A549 (cell line): Measurements from ENCODE around the gene SORBS1. TPM values are rescaled to one million over a fixed set of nuclear protein-coding genes. Genes with fewer than 3 reads are reported as not detected.

ENCODE experiments used
- ATAC-seq, 2 experiments: fragments of 200-7000 bp in 1 of 2; fragments of >200 bp in 1 of 2; cut with Nextera tagmentation in 1 of 2; cut with Tn5 transposase in 1 of 2; 3 replicates each; pipeline versions ENCODE4 v1.8.0 to v1.9.1; 2018 to 2020; ENCODE audit warnings: mild to moderate bottlenecking in 1 of 2, moderate library complexity in 1 of 2
- CTCF ChIA-PET: fragments of 300-600 bp; sonication (Branson Sonifier 250); formaldehyde crosslinking; extraction: SDS; loops from one replicate; lab custom pipeline; 2021; ENCODE audit warnings: antibody characterized with exemption, inconsistent platforms; lab: Yijun Ruan, JAX
- POLR2A ChIA-PET: fragments of 350-600 bp; formaldehyde crosslinking; extraction: SDS; loops from one replicate; lab custom pipeline; 2021; ENCODE audit warnings: antibody characterized with exemption, inconsistent platforms; lab: Yijun Ruan, JAX
- DNase-seq, 2 experiments: peaks; one replicate each; pipeline versions ENCODE4 v3.0.0 to v3.0.0-alpha.2; 2011 to 2016; ENCODE audit warnings: low read depth in 1 of 2, low spot score in 1 of 2
- FAIRE-seq: peaks from 2 replicates; lab custom pipeline; 2011; peaks lifted over from hg19 to GRCh38; lab: Jason Lieb, UNC
- H3K27ac ChIP-seq, 2 experiments: fragments of >200 bp; sonication (Bioruptor Twin); formaldehyde crosslinking; 3 replicates each; pipeline ENCODE4 v1.5.1; 2016 to 2017
- H3K4me1 ChIP-seq: fragments of >200 bp; sonication (Bioruptor Twin); formaldehyde crosslinking; 3 replicates; pipeline ENCODE4 v1.6.1; 2016
- H3K4me2 ChIP-seq: fragments of >200 bp; sonication (Bioruptor Twin); formaldehyde crosslinking; 3 replicates; pipeline ENCODE4 v1.6.1; 2016
- H3K4me3 ChIP-seq: fragments of >200 bp; sonication (Bioruptor Twin); formaldehyde crosslinking; 3 replicates; pipeline ENCODE4 v1.5.1; 2016
- H3K9me3 ChIP-seq: fragments of >200 bp; sonication (Bioruptor Twin); formaldehyde crosslinking; 3 replicates; pipeline ENCODE4 v1.6.1; 2016
- CHD2 ChIP-seq: fragments of 150-350 bp; IDR thresholded peaks from 2 replicates; pipeline ENCODE4 v1.6.1; 2014; ENCODE audit warnings: low read length; ENCODE audit not compliant: partially characterized antibody
- CHD4 ChIP-seq: fragments of 200-600 bp; sonication (generic); IDR thresholded peaks from 2 replicates; pipeline ENCODE4 v1.6.1; 2016; ENCODE audit warnings: antibody characterized with exemption, mild to moderate bottlenecking, borderline replicate concordance
- EHF ChIP-seq: fragments of 250-450 bp; sonication (Bioruptor Pico); IDR thresholded peaks from 2 replicates; pipeline ENCODE4 v1.5.0; 2020; ENCODE audit warnings: mild to moderate bottlenecking
- FOSB ChIP-seq: fragments of 250-450 bp; sonication (Bioruptor Pico); IDR thresholded peaks from 2 replicates; pipeline ENCODE4 v1.5.0; 2020; ENCODE audit warnings: mild to moderate bottlenecking, moderate library complexity
- FOXS1 ChIP-seq: fragments of 250-450 bp; sonication (Bioruptor Pico); IDR thresholded peaks from 2 replicates; pipeline ENCODE4 v1.5.0; 2020; ENCODE audit warnings: mild to moderate bottlenecking, moderate library complexity
- GATA3 ChIP-seq: IDR thresholded peaks from 2 replicates; pipeline ENCODE4 v1.6.1; 2012; ENCODE audit warnings: borderline replicate concordance
- HDAC2 ChIP-seq: fragments of 200-600 bp; sonication (generic); IDR thresholded peaks from 2 replicates; pipeline ENCODE4 v1.6.1; 2016
- JUN ChIP-seq, 2 experiments: fragments of >200 bp; sonication (Bioruptor Twin); formaldehyde crosslinking; IDR thresholded peaks; 2 replicates in 1 of 2; 3 replicates in 1 of 2; pipeline ENCODE4 v1.6.1; 2016 to 2017
- MAFK ChIP-seq: fragments of 450-650 bp; IDR thresholded peaks from 2 replicates; pipeline ENCODE4 v1.6.1; 2014; ENCODE audit not compliant: partially characterized antibody
- MAZ ChIP-seq: fragments of 150-350 bp; IDR thresholded peaks from 2 replicates; pipeline ENCODE4 v1.6.1; 2014; ENCODE audit warnings: antibody characterized with exemption, low read depth, low read length, borderline replicate concordance
- MYC ChIP-seq: IDR thresholded peaks from 2 replicates; pipeline ENCODE4 v1.6.1; 2012; ENCODE audit warnings: mild to moderate bottlenecking, inconsistent platforms, low read length, improper control_type of control experiment, borderline replicate concordance
- NFE2L2 ChIP-seq: fragments of 150-350 bp; conservative IDR thresholded peaks from 2 replicates; pipeline ENCODE4 v1.6.1; 2014; ENCODE audit warnings: low read length
- POLR2AphosphoS2 ChIP-seq: conservative IDR thresholded peaks from 2 replicates; pipeline ENCODE4 v1.6.1; 2012; ENCODE audit warnings: low read length, improper control_type of control experiment, inconsistent platforms
- RFX5 ChIP-seq: fragments of 450-650 bp; IDR thresholded peaks from 2 replicates; pipeline ENCODE4 v1.7.1; 2014; ENCODE audit warnings: antibody characterized with exemption, mild to moderate bottlenecking, moderate library complexity
- SREBF2 ChIP-seq: fragments of 450-650 bp; IDR thresholded peaks from 2 replicates; pipeline ENCODE4 v1.6.1; 2014; ENCODE audit warnings: mild to moderate bottlenecking, moderate library complexity
- TFCP2L1 ChIP-seq: fragments of 250-450 bp; sonication (Bioruptor Pico); IDR thresholded peaks from 2 replicates; pipeline ENCODE4 v1.5.0; 2021; ENCODE audit warnings: mild to moderate bottlenecking
- ZFP36 ChIP-seq: fragments of 450-650 bp; IDR thresholded peaks from 2 replicates; pipeline ENCODE4 v1.6.1; 2014; ENCODE audit warnings: borderline replicate concordance; ENCODE audit not compliant: partially characterized antibody
- ZSCAN20 ChIP-seq: fragments of 250-450 bp; sonication (Bioruptor Pico); IDR thresholded peaks from 2 replicates; pipeline ENCODE4 v1.8.0; 2022; ENCODE audit warnings: mild to moderate bottlenecking, moderate library complexity
- WGBS: methylation state at CpG from one replicate; pipeline ENCODE4 v1.1.6; 2017; ENCODE audit errors: missing lambda C conversion rate; 5-methylcytosine and 5-hydroxymethylcytosine counted together
- polyA plus RNA-seq, 4 experiments: library from polyadenylated mRNA; depleted of rRNA in 3 of 4; stranded (reverse); fragments of >200 nt; fragmentation: RNase III in 1 of 4; extraction: RNeasy Plus Mini Kit Qiagen cat#74134 plus additional on column Dnase treatment in 1 of 4; gene quantifications; 2 replicates in 3 of 4; 3 replicates in 1 of 4; pipeline ENCODE4 v1.2.3, GENCODE V29; 2011 to 2017
- TF ChIP-seq, protein P1 (sequence below): IDR thresholded peaks from 2 replicates; pipeline ENCODE4 v1.6.1; 2012
- TF ChIP-seq, protein P2 (sequence below): fragments of 250-450 bp; sonication (Bioruptor Pico); IDR thresholded peaks from 2 replicates; pipeline ENCODE4 v1.5.0; 2021; ENCODE audit warnings: mild to moderate bottlenecking, moderate library complexity, borderline replicate concordance
- TF ChIP-seq, protein P3 (sequence below): IDR thresholded peaks from 2 replicates; pipeline ENCODE4 v1.6.1; 2012; ENCODE audit warnings: low read depth, borderline replicate concordance
- TF ChIP-seq, protein P4 (sequence below): fragments of 450-650 bp; IDR thresholded peaks from 2 replicates; pipeline ENCODE4 v1.6.1; 2014; ENCODE audit warnings: antibody characterized with exemption

The SORBS1 gene
- polyA plus RNA-seq, 2 of the 4 experiments (the other 2 are of a cell fraction) = 0.39 to 0.80 TPM

DNA sequence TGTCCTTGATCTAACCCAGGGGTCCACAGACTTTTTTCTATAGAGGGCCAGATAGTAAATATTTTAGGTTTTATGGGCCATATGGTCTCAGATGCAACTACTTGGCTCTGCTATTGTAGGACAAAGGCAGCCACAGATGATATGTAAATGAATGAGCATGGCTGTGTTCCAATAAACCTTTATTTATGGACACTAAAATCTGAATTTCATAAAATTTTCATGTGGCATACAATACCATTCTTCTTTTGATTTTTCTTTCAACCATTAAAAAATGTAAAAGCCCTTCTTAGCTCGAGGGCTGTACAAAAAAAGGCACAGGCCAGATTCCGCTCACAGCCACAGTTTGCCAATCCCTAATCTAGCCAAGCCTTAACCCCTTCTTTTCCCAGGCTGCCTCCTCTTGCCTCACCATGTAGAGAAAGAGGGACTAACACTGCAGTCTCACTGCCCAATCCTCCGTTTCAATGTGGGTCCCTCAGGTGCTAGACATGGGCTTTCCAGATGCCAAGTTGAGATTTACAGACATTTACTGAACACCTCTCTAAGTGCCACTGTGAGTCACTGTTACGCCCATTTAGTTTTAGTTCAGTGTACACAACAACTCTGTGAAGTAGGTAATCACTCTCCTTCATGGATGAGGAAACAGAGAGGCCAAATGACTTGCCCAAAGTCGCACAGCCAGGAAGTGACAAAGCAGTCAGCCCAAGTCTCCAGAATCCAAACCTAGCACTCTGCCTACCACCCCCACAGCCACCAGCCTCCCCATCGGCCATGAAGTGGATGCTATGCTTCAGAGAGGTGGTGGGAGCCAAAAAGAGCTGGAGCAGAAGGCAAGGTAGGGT lies 137.8 kb downstream of the SORBS1 start:
- 46% methylated on average over 6 of the region's 6 CpGs for WGBS
- no peaks in the 10 kb centered on the region for H3K4me1 ChIP-seq
- DNase-seq = no peak
- FAIRE-seq = no peak
- no peak overlapping the region for H3K27ac ChIP-seq
- H3K4me3 ChIP-seq = no peak overlapping the region
- no peaks in the 10 kb centered on the region for H3K9me3 ChIP-seq
- no peak for TF ChIP-seq MAFK
- TF ChIP-seq MYC = no peak
- no peak for TF ChIP-seq GATA3
- TF ChIP-seq, protein P1, sequence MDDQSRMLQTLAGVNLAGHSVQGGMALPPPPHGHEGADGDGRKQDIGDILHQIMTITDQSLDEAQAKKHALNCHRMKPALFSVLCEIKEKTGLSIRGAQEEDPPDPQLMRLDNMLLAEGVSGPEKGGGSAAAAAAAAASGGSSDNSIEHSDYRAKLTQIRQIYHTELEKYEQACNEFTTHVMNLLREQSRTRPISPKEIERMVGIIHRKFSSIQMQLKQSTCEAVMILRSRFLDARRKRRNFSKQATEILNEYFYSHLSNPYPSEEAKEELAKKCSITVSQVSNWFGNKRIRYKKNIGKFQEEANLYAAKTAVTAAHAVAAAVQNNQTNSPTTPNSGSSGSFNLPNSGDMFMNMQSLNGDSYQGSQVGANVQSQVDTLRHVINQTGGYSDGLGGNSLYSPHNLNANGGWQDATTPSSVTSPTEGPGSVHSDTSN = no peak
- TF ChIP-seq NFE2L2 = no peak
- TF ChIP-seq ZSCAN20 (CRISPR knock-in tag) = no peak
- TF ChIP-seq EHF = no peak
- TF ChIP-seq, protein P2, sequence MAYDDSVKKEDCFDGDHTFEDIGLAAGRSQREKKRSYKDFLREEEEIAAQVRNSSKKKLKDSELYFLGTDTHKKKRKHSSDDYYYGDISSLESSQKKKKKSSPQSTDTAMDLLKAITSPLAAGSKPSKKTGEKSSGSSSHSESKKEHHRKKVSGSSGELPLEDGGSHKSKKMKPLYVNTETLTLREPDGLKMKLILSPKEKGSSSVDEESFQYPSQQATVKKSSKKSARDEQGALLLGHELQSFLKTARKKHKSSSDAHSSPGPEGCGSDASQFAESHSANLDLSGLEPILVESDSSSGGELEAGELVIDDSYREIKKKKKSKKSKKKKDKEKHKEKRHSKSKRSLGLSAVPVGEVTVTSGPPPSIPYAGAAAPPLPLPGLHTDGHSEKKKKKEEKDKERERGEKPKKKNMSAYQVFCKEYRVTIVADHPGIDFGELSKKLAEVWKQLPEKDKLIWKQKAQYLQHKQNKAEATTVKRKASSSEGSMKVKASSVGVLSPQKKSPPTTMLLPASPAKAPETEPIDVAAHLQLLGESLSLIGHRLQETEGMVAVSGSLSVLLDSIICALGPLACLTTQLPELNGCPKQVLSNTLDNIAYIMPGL (CRISPR knock-in tag) = no peak
- TF ChIP-seq HDAC2 = no peak
- TF ChIP-seq SREBF2 = no peak
- TF ChIP-seq POLR2AphosphoS2 = no peak
- no peak for TF ChIP-seq CHD2
- no peak for TF ChIP-seq JUN (IDR thresholded peaks at IDR 0.05)
- TF ChIP-seq RFX5 = no peak
- H3K4me2 ChIP-seq = no peak overlapping the region
- POLR2A ChIA-PET = no interaction called here
- CTCF ChIA-PET = interaction anchor here (0.6 to 14.1 kb wide), 2 partner anchors 12 to 180 kb away, joined by 3 to 254 read pairs; no protein-coding TSS in a partner anchor
- no peak for ATAC-seq

DNA sequence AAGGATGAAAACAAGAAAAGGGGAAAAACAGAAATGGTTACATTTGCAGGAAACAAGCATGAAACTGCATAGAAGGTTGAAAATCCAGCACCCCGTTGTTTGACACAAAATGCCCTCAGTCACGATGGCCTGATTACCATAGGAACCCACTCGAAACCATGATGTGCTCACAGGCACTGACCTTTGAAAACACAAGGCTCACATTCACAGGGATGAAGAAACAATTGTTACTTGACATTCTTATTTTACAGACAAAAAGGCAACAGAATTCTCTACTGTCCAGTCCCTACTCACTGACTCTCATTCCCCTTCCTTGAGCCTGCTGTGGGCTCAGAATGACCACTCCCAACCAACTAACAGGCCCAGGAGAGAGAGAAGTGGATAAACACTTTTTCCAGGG lies 138.9 kb downstream of the SORBS1 start:
- FAIRE-seq = no peak
- H3K4me2 ChIP-seq = no peak overlapping the region
- H3K4me1 ChIP-seq = no peaks in the 10 kb centered on the region
- 47% methylated on average over 3 of the region's 3 CpGs for WGBS
- no peak for TF ChIP-seq GATA3
- TF ChIP-seq FOSB (CRISPR knock-in tag) = no peak
- TF ChIP-seq MAZ = no peak
- TF ChIP-seq TFCP2L1 (CRISPR knock-in tag) = no peak
- TF ChIP-seq ZFP36 = no peak
- no peak for TF ChIP-seq POLR2AphosphoS2
- no peak for TF ChIP-seq CHD4
- no peak for TF ChIP-seq FOXS1 (CRISPR knock-in tag)
- TF ChIP-seq MYC = no peak
- TF ChIP-seq, protein P3, sequence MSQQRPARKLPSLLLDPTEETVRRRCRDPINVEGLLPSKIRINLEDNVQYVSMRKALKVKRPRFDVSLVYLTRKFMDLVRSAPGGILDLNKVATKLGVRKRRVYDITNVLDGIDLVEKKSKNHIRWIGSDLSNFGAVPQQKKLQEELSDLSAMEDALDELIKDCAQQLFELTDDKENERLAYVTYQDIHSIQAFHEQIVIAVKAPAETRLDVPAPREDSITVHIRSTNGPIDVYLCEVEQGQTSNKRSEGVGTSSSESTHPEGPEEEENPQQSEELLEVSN = no peak
- TF ChIP-seq, protein P4, sequence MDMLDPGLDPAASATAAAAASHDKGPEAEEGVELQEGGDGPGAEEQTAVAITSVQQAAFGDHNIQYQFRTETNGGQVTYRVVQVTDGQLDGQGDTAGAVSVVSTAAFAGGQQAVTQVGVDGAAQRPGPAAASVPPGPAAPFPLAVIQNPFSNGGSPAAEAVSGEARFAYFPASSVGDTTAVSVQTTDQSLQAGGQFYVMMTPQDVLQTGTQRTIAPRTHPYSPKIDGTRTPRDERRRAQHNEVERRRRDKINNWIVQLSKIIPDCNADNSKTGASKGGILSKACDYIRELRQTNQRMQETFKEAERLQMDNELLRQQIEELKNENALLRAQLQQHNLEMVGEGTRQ = no peak
- TF ChIP-seq, all 56 proteins: peak for 0
- Histone ChIP-seq H3K27ac (no peak overlapping the region), H3K9me3 (no peaks in the 10 kb centered on the region), H3K4me3 (no peak overlapping the region)
- ATAC-seq = no peak
- POLR2A ChIA-PET = no interaction called here
- no peak for DNase-seq
- CTCF ChIA-PET = interaction anchor here (0.5 to 14.1 kb wide), 3 partner anchors 8 to 181 kb away, joined by 3 to 254 read pairs (median 36); no protein-coding TSS in a partner anchor
